ENCODE measurements around the gene CACNA2D2. TPM values are rescaled to one million over a fixed set of nuclear protein-coding genes. Genes with fewer than 3 reads are reported as not detected.

Gene CACNA2D2
- total and polyA plus RNA-seq, 2 experiments from 2014 or later, result 0.87 to 1.5 TPM

- Histone ChIP-seq H3K27me3 (peaks cover 4% of the 10 kb centered on the region), H3K9me2 (replicated peaks; ENCODE audit: insufficient read depth) (no peaks in the 10 kb centered on the region), H3K4me3 (no peak overlapping the region), H4K20me1 (ENCODE audit: insufficient read depth, poor library complexity, severe bottlenecking) (no peaks in the 10 kb centered on the region), H3K79me2 (no peaks in the 10 kb centered on the region), H3K4me2 (no peak overlapping the region), H3K9me3 (ENCODE audit: low read depth) (no peaks in the 10 kb centered on the region), H3K36me3 (replicated peaks; ENCODE audit: insufficient read depth, low read depth) (no peaks in the 10 kb centered on the region), H3K27ac (no peak overlapping the region), H2AFZ (no peak overlapping the region), H3K4me1 (ENCODE audit: insufficient read depth) (peaks cover 14% of the 10 kb centered on the region)
- no peak for DNase-seq (ENCODE audit: low spot score)
- 61% methylated on average over 3 of the region's 3 CpGs for WGBS (ENCODE audit: low lambda C conversion rate, missing lambda C conversion rate)
- TF ChIP-seq EZH2 (IDR thresholded peaks at IDR 0.05; ENCODE audit: borderline replicate concordance), result no peak
- TF ChIP-seq CTCF (IDR thresholded peaks at IDR 0.05; ENCODE audit: poor library complexity), result no peak
- no peak for TF ChIP-seq EZH2phosphoT487 (IDR thresholded peaks at IDR 0.05; ENCODE audit: low read depth, severe bottlenecking, unreplicated experiment)
These were observed 17.4 kb upstream of the CACNA2D2 start for GRCh38 chr3:50520849-50521248.

GRCh38 chr3:50519471-50520089 lies 16.1 kb upstream of the CACNA2D2 start:
- no peak overlapping the region for H2AFZ ChIP-seq
- H3K27me3 ChIP-seq, result peaks cover 4% of the 10 kb centered on the region
- H3K9me3 ChIP-seq (ENCODE audit: low read depth), result no peaks in the 10 kb centered on the region
- no peaks in the 10 kb centered on the region for H4K20me1 ChIP-seq (ENCODE audit: insufficient read depth, poor library complexity, severe bottlenecking)
- peaks cover 26% of the 10 kb centered on the region for H3K4me1 ChIP-seq (ENCODE audit: insufficient read depth)
- no peaks in the 10 kb centered on the region for H3K9me2 ChIP-seq (replicated peaks; ENCODE audit: insufficient read depth)
- 8% methylated on average over 7 of the region's 7 CpGs for WGBS (ENCODE audit: low lambda C conversion rate, missing lambda C conversion rate)
- no peaks in the 10 kb centered on the region for H3K36me3 ChIP-seq (replicated peaks; ENCODE audit: insufficient read depth, low read depth)
- no peak overlapping the region for H3K4me3 ChIP-seq
- no peak overlapping the region for H3K27ac ChIP-seq
- TF ChIP-seq EZH2 (IDR thresholded peaks at IDR 0.05; ENCODE audit: borderline replicate concordance) (no peak), EZH2phosphoT487 (IDR thresholded peaks at IDR 0.05; ENCODE audit: low read depth, severe bottlenecking, unreplicated experiment) (no peak), CTCF (IDR thresholded peaks at IDR 0.05; ENCODE audit: poor library complexity) (peak; percentile 81)
- H3K79me2 ChIP-seq, result no peaks in the 10 kb centered on the region
- no peak overlapping the region for H3K4me2 ChIP-seq
- DNase-seq (ENCODE audit: low spot score), result peak; percentile 81

GRCh38 chr3:50518436-50518835 lies 15.0 kb upstream of the CACNA2D2 start:
- TF ChIP-seq EZH2 (IDR thresholded peaks at IDR 0.05; ENCODE audit: borderline replicate concordance) (no peak), EZH2phosphoT487 (IDR thresholded peaks at IDR 0.05; ENCODE audit: low read depth, severe bottlenecking, unreplicated experiment) (no peak), CTCF (IDR thresholded peaks at IDR 0.05; ENCODE audit: poor library complexity) (no peak)
- 89% methylated on average over 7 of the region's 7 CpGs for WGBS (ENCODE audit: low lambda C conversion rate, missing lambda C conversion rate)
- Histone ChIP-seq H3K36me3 (replicated peaks; ENCODE audit: insufficient read depth, low read depth) (no peaks in the 10 kb centered on the region), H3K27ac (no peak overlapping the region), H2AFZ (no peak overlapping the region), H3K4me3 (no peak overlapping the region), H4K20me1 (ENCODE audit: insufficient read depth, poor library complexity, severe bottlenecking) (no peaks in the 10 kb centered on the region), H3K4me1 (ENCODE audit: insufficient read depth) (peaks cover 31% of the 10 kb centered on the region), H3K9me2 (replicated peaks; ENCODE audit: insufficient read depth) (no peaks in the 10 kb centered on the region), H3K4me2 (no peak overlapping the region), H3K9me3 (ENCODE audit: low read depth) (no peaks in the 10 kb centered on the region), H3K27me3 (peaks cover 4% of the 10 kb centered on the region), H3K79me2 (no peaks in the 10 kb centered on the region)
- DNase-seq (ENCODE audit: low spot score), result no peak
